Measurements from ENCODE around the gene ZNF521.

DNA sequence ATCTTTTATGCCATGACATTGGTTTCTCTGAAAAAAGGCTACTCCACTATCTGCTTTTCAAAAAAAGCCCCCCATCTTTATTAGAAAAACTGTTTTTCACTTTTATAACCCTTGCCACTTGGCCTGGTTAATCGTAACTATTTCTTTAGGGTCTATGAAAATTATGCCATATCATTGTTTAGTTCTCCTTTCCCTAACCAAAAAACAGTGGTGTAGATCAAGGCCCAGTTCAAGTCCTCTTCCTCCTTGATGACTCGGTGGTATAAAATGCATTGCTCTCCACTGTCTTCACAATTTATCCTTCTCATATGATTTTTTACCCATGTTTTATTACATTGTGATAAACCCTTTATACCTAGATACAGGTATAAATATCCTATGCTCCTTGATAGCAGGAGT, 205.5 kb downstream of the ZNF521 start:
- no peak for TF ChIP-seq POLR2AphosphoS5 (IDR thresholded peaks at IDR 0.05; ENCODE audit: low read depth, low read length)
- no peak for TF ChIP-seq TAF1 (IDR thresholded peaks at IDR 0.05; ENCODE audit: borderline replicate concordance, insufficient read depth, low read length)
- no peak for TF ChIP-seq SIN3A (IDR thresholded peaks at IDR 0.05; ENCODE audit: borderline replicate concordance, insufficient read depth, low read length)
- TF ChIP-seq, protein P1, sequence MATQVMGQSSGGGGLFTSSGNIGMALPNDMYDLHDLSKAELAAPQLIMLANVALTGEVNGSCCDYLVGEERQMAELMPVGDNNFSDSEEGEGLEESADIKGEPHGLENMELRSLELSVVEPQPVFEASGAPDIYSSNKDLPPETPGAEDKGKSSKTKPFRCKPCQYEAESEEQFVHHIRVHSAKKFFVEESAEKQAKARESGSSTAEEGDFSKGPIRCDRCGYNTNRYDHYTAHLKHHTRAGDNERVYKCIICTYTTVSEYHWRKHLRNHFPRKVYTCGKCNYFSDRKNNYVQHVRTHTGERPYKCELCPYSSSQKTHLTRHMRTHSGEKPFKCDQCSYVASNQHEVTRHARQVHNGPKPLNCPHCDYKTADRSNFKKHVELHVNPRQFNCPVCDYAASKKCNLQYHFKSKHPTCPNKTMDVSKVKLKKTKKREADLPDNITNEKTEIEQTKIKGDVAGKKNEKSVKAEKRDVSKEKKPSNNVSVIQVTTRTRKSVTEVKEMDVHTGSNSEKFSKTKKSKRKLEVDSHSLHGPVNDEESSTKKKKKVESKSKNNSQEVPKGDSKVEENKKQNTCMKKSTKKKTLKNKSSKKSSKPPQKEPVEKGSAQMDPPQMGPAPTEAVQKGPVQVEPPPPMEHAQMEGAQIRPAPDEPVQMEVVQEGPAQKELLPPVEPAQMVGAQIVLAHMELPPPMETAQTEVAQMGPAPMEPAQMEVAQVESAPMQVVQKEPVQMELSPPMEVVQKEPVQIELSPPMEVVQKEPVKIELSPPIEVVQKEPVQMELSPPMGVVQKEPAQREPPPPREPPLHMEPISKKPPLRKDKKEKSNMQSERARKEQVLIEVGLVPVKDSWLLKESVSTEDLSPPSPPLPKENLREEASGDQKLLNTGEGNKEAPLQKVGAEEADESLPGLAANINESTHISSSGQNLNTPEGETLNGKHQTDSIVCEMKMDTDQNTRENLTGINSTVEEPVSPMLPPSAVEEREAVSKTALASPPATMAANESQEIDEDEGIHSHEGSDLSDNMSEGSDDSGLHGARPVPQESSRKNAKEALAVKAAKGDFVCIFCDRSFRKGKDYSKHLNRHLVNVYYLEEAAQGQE (IDR thresholded peaks at IDR 0.05; ENCODE audit: insufficient read depth in 1 of 2, low read depth in 2 of 2, low read length in 2 of 2): no peak
- no peak for TF ChIP-seq FOXP2 (optimal IDR thresholded peaks at IDR 0.05; ENCODE audit: borderline replicate concordance, extremely low read depth, extremely low read length, insufficient read depth)

All from PFSK-1 (cell line).